B cell (primary cell): Measurements from ENCODE around the gene BMP7. TPM values are rescaled to one million over a fixed set of nuclear protein-coding genes. Genes with fewer than 3 reads are reported as not detected.

ENCODE experiments used
- ATAC-seq: fragments of 200-7000 bp; cut with Tn5 transposase; one replicate; pipeline ENCODE4 v1.10.0; 2021; ENCODE audit warnings: low read depth, mild to moderate bottlenecking, moderate number of reproducible peaks, moderate library complexity
- CTCF ChIA-PET: fragments of 350-600 bp; sonication (Branson Sonifier 250); formaldehyde crosslinking; loops from one replicate; lab custom pipeline; 2021; ENCODE audit warnings: antibody characterized with exemption, inconsistent platforms; lab: Charles Lee
- POLR2A ChIA-PET: fragments of 350-600 bp; sonication (Branson Sonifier 250); formaldehyde crosslinking; loops from one replicate; lab custom pipeline; 2021; ENCODE audit warnings: antibody characterized with exemption; lab: Charles Lee
- DNase-seq: peaks from one replicate; pipeline ENCODE4 v3.0.0; 2013
- H2AFZ ChIP-seq: 2 replicates; pipeline ENCODE4 v1.6.1; 2012; ENCODE audit warnings: mild to moderate bottlenecking, low read depth, low read length; ENCODE audit not compliant: insufficient read depth, poor library complexity, severe bottlenecking
- H3K27ac ChIP-seq, 2 donors: 1 replicate in 1 of 2; 2 replicates in 1 of 2; pipeline ENCODE4 v1.5.1; 2012 to 2013; ENCODE audit warnings: low read length in 2 of 2, mild to moderate bottlenecking in 2 of 2, moderate library complexity in 1 of 2
- H3K27me3 ChIP-seq, 4 experiments: fragments of 200-600 bp in 1 of 4; sonication (generic) in 1 of 4; replicated peaks in 1 of 4; 1 replicate in 2 of 4; 2 replicates in 2 of 4; pipeline versions ENCODE4 v1.6.1 to v1.7.0; 2013 to 2016; ENCODE audit warnings: low read length in 3 of 4, mild to moderate bottlenecking in 2 of 4, mixed read lengths in 1 of 4, moderate library complexity in 1 of 4; ENCODE audit not compliant: insufficient read depth in 4 of 4, control insufficient read depth in 3 of 4; ENCODE audit errors: control extremely low read depth in 1 of 4
- H3K36me3 ChIP-seq, 2 experiments: replicated peaks in 1 of 2; 1 replicate in 1 of 2; 2 replicates in 1 of 2; pipeline versions ENCODE4 v1.6.1 to v1.7.1; 2013; ENCODE audit warnings: low read length in 1 of 2; ENCODE audit not compliant: insufficient read depth in 2 of 2, control insufficient read depth in 1 of 2; ENCODE audit errors: control extremely low read depth in 1 of 2, extremely low read depth in 1 of 2
- H3K4me1 ChIP-seq, 2 donors: fragments of 200-600 bp in 1 of 2; sonication (generic) in 1 of 2; 1 replicate in 1 of 2; 2 replicates in 1 of 2; pipeline versions ENCODE4 v1.5.1 to v1.6.1; 2013 to 2017; ENCODE audit warnings: low read length in 2 of 2; ENCODE audit not compliant: control insufficient read depth in 2 of 2, insufficient read depth in 2 of 2
- H3K4me2 ChIP-seq: replicated peaks from 2 replicates; pipeline ENCODE3; 2012; ENCODE audit warnings: mild to moderate bottlenecking, low read depth, low read length; ENCODE audit not compliant: poor library complexity, severe bottlenecking
- H3K4me3 ChIP-seq, 5 experiments: fragments of 200-600 bp in 1 of 5; sonication (generic) in 1 of 5; 1 replicate in 3 of 5; 2 replicates in 2 of 5; pipeline versions ENCODE4 v1.5.1 to v1.7.0; 2011 to 2016; ENCODE audit warnings: low read length in 4 of 5, mild to moderate bottlenecking in 4 of 5, low read depth in 2 of 5, control low read depth in 1 of 5, moderate library complexity in 1 of 5; ENCODE audit not compliant: insufficient read depth in 1 of 5; ENCODE audit errors: control extremely low read depth in 1 of 5, extremely low read depth in 1 of 5
- H3K79me2 ChIP-seq: fragments of 200-600 bp; sonication (generic); one replicate; pipeline ENCODE4 v1.6.0; 2016; ENCODE audit warnings: low read length; ENCODE audit not compliant: control insufficient read depth, insufficient read depth
- H3K9ac ChIP-seq: fragments of 200-600 bp; sonication (generic); 2 replicates; pipeline ENCODE4 v1.6.1; 2017; ENCODE audit warnings: mild to moderate bottlenecking, low read length, moderate library complexity
- H3K9me3 ChIP-seq, 3 donors: one replicate each; pipeline versions ENCODE4 v1.6.1 to v1.7.1; 2013; ENCODE audit warnings: low read length in 2 of 3; ENCODE audit not compliant: control insufficient read depth in 2 of 3, insufficient read depth in 1 of 3; ENCODE audit errors: control extremely low read depth in 1 of 3
- H4K20me1 ChIP-seq: 2 replicates; pipeline ENCODE4 v1.6.0; 2012; ENCODE audit warnings: mild to moderate bottlenecking, low read length; ENCODE audit not compliant: insufficient read depth, control insufficient read depth, poor library complexity, severe bottlenecking
- H3K27ac Mint-ChIP-seq: one replicate; pipeline ENCODE4 v1.8.0; 2021; ENCODE audit warnings: mixed read lengths
- H3K27me3 Mint-ChIP-seq: one replicate; pipeline ENCODE4 v1.8.0; 2021; ENCODE audit warnings: mixed read lengths
- H3K4me1 Mint-ChIP-seq: one replicate; pipeline ENCODE4 v1.8.0; 2021; ENCODE audit warnings: mixed read lengths
- H3K4me3 Mint-ChIP-seq: one replicate; pipeline ENCODE4 v1.8.0; 2021; ENCODE audit warnings: mixed read lengths
- H3K9me3 Mint-ChIP-seq: one replicate; pipeline ENCODE4 v1.8.0; 2022; ENCODE audit warnings: mixed read lengths; ENCODE audit not compliant: insufficient read depth
- CTCF ChIP-seq: fragments of 200-600 bp; IDR thresholded peaks from one replicate; pipeline ENCODE4 v1.8.0; 2022; ENCODE audit warnings: antibody characterized with exemption, mild to moderate bottlenecking
- EZH2 ChIP-seq: IDR thresholded peaks from 2 replicates; pipeline ENCODE4 v1.6.1; 2012; ENCODE audit warnings: borderline replicate concordance, low read depth, mild to moderate bottlenecking, moderate library complexity, low read length; ENCODE audit not compliant: insufficient read depth, poor library complexity, severe bottlenecking
- whole genome bisulfite sequencing: methylation state at CpG from one replicate; pipeline ENCODE4 v1.1.5; 2013; ENCODE audit warnings: missing lambda C conversion rate; ENCODE audit not compliant: insufficient coverage; 5-methylcytosine and 5-hydroxymethylcytosine counted together
- intact Hi-C: fragments of 100-400 bp; cut with micrococcal nuclease; formaldehyde crosslinking; loops from one replicate; pipeline ENCODE4 v1.10.0; 2022
- polyA plus RNA-seq: library from polyadenylated mRNA; depleted of rRNA; stranded (reverse); fragments of >200 nt; gene quantifications from 2 replicates; pipeline ENCODE4 v1.2.3, GENCODE V29; 2012
- total RNA-seq, 2 donors: library from RNA; stranded (reverse); fragments of 120-200 nt in 1 of 2; gene quantifications; 1 replicate in 1 of 2; 2 replicates in 1 of 2; pipeline versions ENCODE4 v1.2.3 to v1.2.4, GENCODE V29; 2013 to 2022

BMP7 gene
- total and polyA plus RNA-seq, 2 donors (not counting 1 experiment from before 2014, with no cell fraction given), result not detected

- no peak overlapping the region for H3K4me3 Mint-ChIP-seq
- CTCF ChIA-PET, result no interaction called here
- TF ChIP-seq EZH2 (no peak), CTCF (no peak)
- no peaks in the 10 kb centered on the region for H4K20me1 ChIP-seq
- no peak overlapping the region for H3K4me3 ChIP-seq
- H3K9me3 Mint-ChIP-seq, result no peaks in the 10 kb centered on the region
- no peak overlapping the region for H3K9ac ChIP-seq
- H3K9me3 ChIP-seq, result no peaks in the 10 kb centered on the region
- 89% methylated on average over 2 of the region's 2 CpGs for WGBS
- peaks cover 0 to 7% (median 0%) of the 10 kb centered on the region in 4 experiments for H3K27me3 ChIP-seq
- intact Hi-C loops, result no loop called here
- H3K27ac Mint-ChIP-seq, result no peak overlapping the region
- no peak overlapping the region for H3K27ac ChIP-seq
- no peak overlapping the region for H3K4me2 ChIP-seq
- ATAC-seq (no peak), DNase-seq (no peak)
- H3K79me2 ChIP-seq, result no peaks in the 10 kb centered on the region
- no peaks in the 10 kb centered on the region for H3K4me1 Mint-ChIP-seq
- peaks cover 44% of the 10 kb centered on the region for H3K27me3 Mint-ChIP-seq
- no peaks in the 10 kb centered on the region for H3K36me3 ChIP-seq
- POLR2A ChIA-PET, result no interaction called here
- H2AFZ ChIP-seq, result no peak overlapping the region
- no peaks in the 10 kb centered on the region for H3K4me1 ChIP-seq
Measured at GRCh38 chr20:57231951-57232428, 34.5 kb downstream of the BMP7 start.

- Mint-ChIP-seq H3K27me3 (peaks cover 40% of the 10 kb centered on the region), H3K4me1 (no peaks in the 10 kb centered on the region), H3K4me3 (no peak overlapping the region), H3K9me3 (no peaks in the 10 kb centered on the region), H3K27ac (no peak overlapping the region)
- Histone ChIP-seq H4K20me1 (no peaks in the 10 kb centered on the region), H3K79me2 (no peaks in the 10 kb centered on the region), H3K9ac (no peak overlapping the region), H3K4me2 (no peak overlapping the region), H3K27me3 (peaks cover 0 to 7% (median 0%) of the 10 kb centered on the region in 4 experiments), H3K36me3 (no peaks in the 10 kb centered on the region), H3K9me3 (no peaks in the 10 kb centered on the region), H3K4me1 (no peaks in the 10 kb centered on the region), H3K27ac (no peak overlapping the region), H2AFZ (no peak overlapping the region), H3K4me3 (no peak overlapping the region)
- ChIA-PET POLR2A (no interaction called here), CTCF (no interaction called here)
- no peak for ATAC-seq
- DNase-seq, result no peak
- intact Hi-C loops, result no loop called here
- WGBS, result 63% methylated on average over 8 of the region's 8 CpGs
- TF ChIP-seq EZH2, result no peak
- no peak for TF ChIP-seq CTCF
Measured at GRCh38 chr20:57231161-57231560, 35.3 kb downstream of the BMP7 start.
